Neural progenitor cell (in vitro differentiated cells): ENCODE results near the gene HSF2BP.

ENCODE experiments used
- EZH2 ChIP-seq: fragments of 200-600 bp; sonication (generic); IDR thresholded peaks from 2 replicates; pipeline ENCODE4 v1.6.1; 2017; ENCODE audit warnings: antibody characterized with exemption, mild to moderate bottlenecking, moderate library complexity
- TF ChIP-seq, protein P1 (sequence below): fragments of 200-600 bp; sonication (generic); IDR thresholded peaks from 2 replicates; pipeline ENCODE4 v1.5.1; 2017; ENCODE audit warnings: antibody characterized with exemption, mild to moderate bottlenecking

DNA sequence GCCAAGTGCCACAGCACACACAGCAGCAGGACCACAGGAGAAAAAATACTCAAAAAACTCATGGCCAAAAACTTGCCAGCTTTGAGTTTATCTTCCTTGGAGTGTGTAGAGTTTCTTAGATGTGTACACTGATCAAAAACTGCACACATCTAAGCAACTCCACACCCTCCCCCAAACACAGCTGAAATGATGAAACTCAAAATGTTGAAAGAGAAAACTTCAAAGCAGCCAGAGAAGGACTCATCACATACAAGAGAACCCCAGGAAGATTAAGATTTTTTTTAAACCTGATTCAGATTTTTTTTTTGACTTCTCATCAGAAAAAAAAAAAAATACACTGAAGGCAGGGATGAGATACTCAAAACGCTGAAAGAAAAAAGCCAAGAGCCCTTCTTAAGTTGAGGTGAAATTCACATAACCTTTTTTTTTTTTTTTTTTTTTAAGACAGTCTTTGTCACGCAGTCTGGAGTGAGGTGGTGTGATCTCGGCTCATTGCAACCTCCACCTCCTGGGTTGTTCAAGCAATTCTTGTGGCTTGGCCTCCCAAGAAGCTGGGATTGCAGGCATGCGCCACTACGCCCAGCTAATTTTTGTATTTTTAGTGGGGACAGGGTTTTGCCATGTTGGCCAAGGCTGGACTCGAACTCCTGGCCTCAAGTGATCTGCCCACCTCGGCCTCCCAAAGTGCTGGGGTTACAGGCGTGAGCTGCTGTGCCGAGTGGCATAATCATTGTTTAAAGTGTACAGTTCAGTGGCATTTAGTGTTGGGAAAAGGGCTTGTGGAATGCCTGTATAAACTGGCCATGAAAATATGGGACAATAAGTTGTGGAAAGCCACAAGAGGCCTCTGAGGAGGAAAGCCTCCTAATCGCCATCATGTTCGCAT lies 38.7 kb upstream of the HSF2BP start:
- TF ChIP-seq, protein P1, sequence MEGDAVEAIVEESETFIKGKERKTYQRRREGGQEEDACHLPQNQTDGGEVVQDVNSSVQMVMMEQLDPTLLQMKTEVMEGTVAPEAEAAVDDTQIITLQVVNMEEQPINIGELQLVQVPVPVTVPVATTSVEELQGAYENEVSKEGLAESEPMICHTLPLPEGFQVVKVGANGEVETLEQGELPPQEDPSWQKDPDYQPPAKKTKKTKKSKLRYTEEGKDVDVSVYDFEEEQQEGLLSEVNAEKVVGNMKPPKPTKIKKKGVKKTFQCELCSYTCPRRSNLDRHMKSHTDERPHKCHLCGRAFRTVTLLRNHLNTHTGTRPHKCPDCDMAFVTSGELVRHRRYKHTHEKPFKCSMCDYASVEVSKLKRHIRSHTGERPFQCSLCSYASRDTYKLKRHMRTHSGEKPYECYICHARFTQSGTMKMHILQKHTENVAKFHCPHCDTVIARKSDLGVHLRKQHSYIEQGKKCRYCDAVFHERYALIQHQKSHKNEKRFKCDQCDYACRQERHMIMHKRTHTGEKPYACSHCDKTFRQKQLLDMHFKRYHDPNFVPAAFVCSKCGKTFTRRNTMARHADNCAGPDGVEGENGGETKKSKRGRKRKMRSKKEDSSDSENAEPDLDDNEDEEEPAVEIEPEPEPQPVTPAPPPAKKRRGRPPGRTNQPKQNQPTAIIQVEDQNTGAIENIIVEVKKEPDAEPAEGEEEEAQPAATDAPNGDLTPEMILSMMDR: no peak
- TF ChIP-seq EZH2: no peak
